ENCODE data around the gene BMPR1A. TPM values are rescaled to one million over a fixed set of nuclear protein-coding genes. Genes with fewer than 3 reads are reported as not detected.
A peak's percentile ranks its signal among the peaks of the same experiment; 100 is the strongest.

The BMPR1A gene
- total RNA-seq, 4 donors from 2014 or later, result 5.2 to 40.2 (median 26.0) TPM

- Histone ChIP-seq H3K36me3 (no peaks in the 10 kb centered on the region), H3K9me3 (peaks cover 0 to 9% (median 0%) of the 10 kb centered on the region in 3 donors), H3K4me3 (peak overlapping the region in 3 of 4 donors; percentile 31 to 54 (median 41)), H3K4me1 (peaks cover 12 to 78% (median 33%) of the 10 kb centered on the region in 3 donors), H3K27me3 (no peaks in the 10 kb centered on the region), H3K27ac (peak overlapping the region; percentile 66 to 86 (median 78))
- 65 to 69% methylated on average over 5 to 7 of the region's 15 CpGs for WGBS, 2 donors
- TF ChIP-seq CTCF (IDR thresholded peaks at IDR 0.05) (no peak), POLR2A (IDR thresholded peaks at IDR 0.05) (no peak)
- intact Hi-C loops (cut with DNase I), result no loop called here
- DNase-seq, result no peak
These were observed 197.6 kb downstream of the BMPR1A start for GRCh38 chr10:86953747-86954680.

GRCh38 chr10:86954681-86955500 lies 198.5 kb downstream of the BMPR1A start:
- WGBS, 2 donors, result 21 to 62% methylated on average over 7 to 9 of the region's 13 CpGs
- no peaks in the 10 kb centered on the region for H3K36me3 ChIP-seq
- TF ChIP-seq POLR2A (IDR thresholded peaks at IDR 0.05) (no peak), CTCF (IDR thresholded peaks at IDR 0.05) (no peak)
- peak overlapping the region; percentile 66 to 86 (median 78) for H3K27ac ChIP-seq
- H3K4me1 ChIP-seq, result peaks cover 21 to 87% (median 42%) of the 10 kb centered on the region in 3 donors
- intact Hi-C loops (cut with DNase I), result no loop called here
- no peaks in the 10 kb centered on the region for H3K27me3 ChIP-seq
- H3K4me3 ChIP-seq, result peak overlapping the region in 3 of 4 donors; percentile 31 to 54 (median 41)
- peaks cover 0 to 9% (median 0%) of the 10 kb centered on the region in 3 donors for H3K9me3 ChIP-seq
- no peak for DNase-seq

- Histone ChIP-seq H3K4me3 (peak overlapping the region; percentile 14 to 54 (median 36)), H3K27me3 (no peaks in the 10 kb centered on the region), H3K4me1 (peaks cover 27 to 88% (median 49%) of the 10 kb centered on the region in 3 donors), H3K36me3 (no peaks in the 10 kb centered on the region), H3K27ac (peak overlapping the region; percentile 66 to 86 (median 78)), H3K9me3 (peaks cover 0 to 9% (median 0%) of the 10 kb centered on the region in 3 donors)
- intact Hi-C loops (cut with DNase I), result no loop called here
- TF ChIP-seq CTCF (IDR thresholded peaks at IDR 0.05) (no peak), POLR2A (IDR thresholded peaks at IDR 0.05) (no peak)
- 65% methylated on average over 8 of the region's 16 CpGs; no CpG with 5 or more reads in 1 of the 2 donors for WGBS, 2 donors
- no peak for DNase-seq
These were observed 199.2 kb downstream of the BMPR1A start for GRCh38 chr10:86955501-86956194.

GRCh38 chr10:86956195-86956847 lies 199.9 kb downstream of the BMPR1A start:
- TF ChIP-seq CTCF (IDR thresholded peaks at IDR 0.05) (no peak), POLR2A (IDR thresholded peaks at IDR 0.05) (no peak)
- WGBS, 2 donors, result 33 to 73% methylated on average over 3 of the region's 7 CpGs
- peak overlapping the region; percentile 14 to 54 (median 36) for H3K4me3 ChIP-seq
- no peak for DNase-seq
- peaks cover 0 to 9% (median 0%) of the 10 kb centered on the region in 3 donors for H3K9me3 ChIP-seq
- intact Hi-C loops (cut with DNase I), result no loop called here
- H3K36me3 ChIP-seq, result no peaks in the 10 kb centered on the region
- peaks cover 32 to 88% (median 52%) of the 10 kb centered on the region in 3 donors for H3K4me1 ChIP-seq
- no peaks in the 10 kb centered on the region for H3K27me3 ChIP-seq
- peak overlapping the region; percentile 42 to 86 (median 78) for H3K27ac ChIP-seq

Data from esophagus squamous epithelium (tissue), 5 donors.